Ishikawa (cell line): ENCODE data around the gene CDK11B.

Experiments
- CEBPB ChIP-seq: IDR thresholded peaks from 2 replicates; pipeline ENCODE4 v1.6.1; 2012
- CREB1 ChIP-seq: IDR thresholded peaks from 2 replicates; pipeline ENCODE4 v1.6.1; 2012; ENCODE audit warnings: low read depth
- EGR1 ChIP-seq: IDR thresholded peaks from 2 replicates; pipeline ENCODE4 v1.6.1; 2012
- EP300 ChIP-seq: IDR thresholded peaks from 2 replicates; pipeline ENCODE4 v1.6.1; 2012; ENCODE audit warnings: borderline replicate concordance
- NFIC ChIP-seq: IDR thresholded peaks from 2 replicates; pipeline ENCODE4 v1.6.1; 2012
- TAF1 ChIP-seq: IDR thresholded peaks from 2 replicates; pipeline ENCODE4 v1.6.1; 2012; ENCODE audit warnings: low read depth, mild to moderate bottlenecking
- TCF12 ChIP-seq: IDR thresholded peaks from 2 replicates; pipeline ENCODE4 v1.6.1; 2012; ENCODE audit warnings: low read depth
- TEAD4 ChIP-seq: IDR thresholded peaks from 2 replicates; pipeline ENCODE4 v1.6.1; 2012
- YY1 ChIP-seq: IDR thresholded peaks from 2 replicates; pipeline ENCODE4 v1.6.1; 2012; ENCODE audit warnings: low read depth
- TF ChIP-seq, protein P1 (sequence below): IDR thresholded peaks from 2 replicates; pipeline ENCODE4 v1.6.1; 2012
- TF ChIP-seq, protein P2 (sequence below): IDR thresholded peaks from 2 replicates; pipeline ENCODE4 v1.6.1; 2012

DNA sequence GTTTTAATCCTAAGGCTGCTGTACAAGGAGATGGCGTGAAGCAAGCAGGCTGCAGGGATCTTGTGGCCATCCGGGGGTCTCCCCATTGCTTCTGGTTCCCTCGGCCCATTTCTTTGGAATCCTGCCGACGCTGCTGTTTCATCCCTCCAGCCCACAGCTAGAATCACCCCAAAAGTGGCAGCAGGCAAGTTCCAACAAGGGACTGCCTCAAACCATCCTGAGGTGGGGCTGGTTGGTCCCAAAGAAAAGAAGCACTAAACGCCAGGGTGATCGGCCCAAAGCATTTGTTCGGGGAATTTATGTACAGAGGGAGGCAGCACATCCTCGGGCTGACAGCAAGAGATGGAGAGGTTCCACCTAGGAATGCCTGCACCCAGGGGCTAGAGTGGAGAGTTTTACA, 48.0 kb downstream of the CDK11B start:
- TF ChIP-seq EP300: no peak
- no peak for TF ChIP-seq EGR1
- TF ChIP-seq CEBPB: no peak
- TF ChIP-seq, protein P1, sequence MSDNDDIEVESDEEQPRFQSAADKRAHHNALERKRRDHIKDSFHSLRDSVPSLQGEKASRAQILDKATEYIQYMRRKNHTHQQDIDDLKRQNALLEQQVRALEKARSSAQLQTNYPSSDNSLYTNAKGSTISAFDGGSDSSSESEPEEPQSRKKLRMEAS: no peak
- no peak for TF ChIP-seq TEAD4
- TF ChIP-seq TCF12: no peak
- TF ChIP-seq NFIC: no peak
- TF ChIP-seq CREB1: no peak
- no peak for TF ChIP-seq TAF1
- TF ChIP-seq, protein P2, sequence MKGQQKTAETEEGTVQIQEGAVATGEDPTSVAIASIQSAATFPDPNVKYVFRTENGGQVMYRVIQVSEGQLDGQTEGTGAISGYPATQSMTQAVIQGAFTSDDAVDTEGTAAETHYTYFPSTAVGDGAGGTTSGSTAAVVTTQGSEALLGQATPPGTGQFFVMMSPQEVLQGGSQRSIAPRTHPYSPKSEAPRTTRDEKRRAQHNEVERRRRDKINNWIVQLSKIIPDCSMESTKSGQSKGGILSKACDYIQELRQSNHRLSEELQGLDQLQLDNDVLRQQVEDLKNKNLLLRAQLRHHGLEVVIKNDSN: no peak
- no peak for TF ChIP-seq YY1
